Ecto neural progenitor cell (in vitro differentiated cells): ENCODE data around the gene RAD51B.

Experiments
- DNase-seq: peaks from one replicate; pipeline ENCODE4 v3.0.0-alpha.2; 2018; ENCODE audit warnings: low spot score

The RAD51B gene

DNA sequence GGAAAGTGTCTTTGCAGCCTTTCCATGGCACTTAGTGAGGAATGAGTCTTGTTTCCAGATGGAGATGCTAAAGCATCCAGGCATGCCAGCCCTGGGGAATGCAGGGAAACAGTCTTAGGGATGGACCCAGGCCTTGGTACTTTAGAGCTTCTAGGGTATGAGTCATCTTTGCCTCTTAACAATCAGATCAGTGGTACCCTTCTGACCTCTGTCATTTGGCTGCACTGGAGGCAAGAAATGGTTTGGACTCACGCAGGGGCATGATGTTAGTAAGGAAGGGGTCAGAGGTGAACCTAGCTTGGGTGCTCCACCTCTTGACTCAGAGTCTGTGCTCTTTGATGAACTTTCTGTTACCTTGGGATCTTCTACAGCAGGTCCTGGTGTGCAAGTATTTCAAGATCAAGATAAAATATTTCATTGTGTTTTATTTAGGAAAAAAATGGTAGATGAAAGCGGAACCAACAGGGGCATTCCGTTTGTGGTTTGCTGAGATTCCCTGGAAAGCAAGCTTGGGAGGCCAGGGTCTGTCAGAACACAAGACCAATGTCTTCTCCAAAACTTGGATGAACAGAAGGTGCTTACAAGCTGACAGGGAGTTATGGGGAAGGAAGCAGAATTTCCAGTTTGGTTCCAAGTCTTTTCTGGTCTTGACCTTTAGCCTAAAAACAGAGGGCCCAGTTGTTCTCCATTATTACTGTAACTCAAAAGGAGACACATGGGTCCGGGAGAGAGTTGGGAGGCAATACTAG lies 757.1 kb downstream of the RAD51B start:
- no peak for DNase-seq

DNA sequence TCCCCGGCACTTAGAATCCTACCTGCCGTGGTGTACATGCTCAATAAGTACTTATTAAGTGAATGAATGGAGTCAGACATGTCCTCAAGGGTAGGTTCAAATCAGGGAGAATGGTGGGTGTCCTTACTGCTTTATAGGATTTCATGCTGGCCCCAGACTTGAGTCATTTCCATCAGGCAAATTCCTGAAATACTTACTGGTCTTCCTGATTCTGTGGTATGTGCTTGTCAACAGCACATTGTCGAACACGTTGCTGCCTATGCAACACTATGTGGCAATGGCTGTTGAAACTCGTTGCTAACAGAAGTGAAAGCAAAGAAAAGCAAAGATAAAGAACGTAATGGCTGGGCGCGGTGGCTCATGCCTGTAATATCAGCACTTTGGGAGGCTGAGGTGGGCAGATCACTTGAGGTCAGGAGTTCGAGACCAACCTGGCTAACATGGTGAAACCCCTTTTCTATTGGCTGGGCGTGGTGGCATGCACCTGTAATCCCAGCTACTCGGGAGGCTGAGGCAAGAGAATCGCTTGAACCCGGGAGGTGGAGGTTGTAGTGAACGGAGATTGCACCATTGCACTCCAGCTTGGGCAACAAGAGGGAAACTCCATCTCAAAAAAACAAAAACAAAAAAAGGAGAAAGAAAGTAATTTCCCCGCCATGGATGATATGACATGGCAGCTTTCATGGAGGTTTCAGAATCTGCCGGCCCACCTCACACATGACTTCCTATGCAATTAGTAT lies 758.4 kb downstream of the RAD51B start:
- DNase-seq: no peak

GRCh38 chr14:68578597-68578996 lies 759.0 kb downstream of the RAD51B start:
- DNase-seq: no peak

GRCh38 chr14:68580096-68580645 lies 760.6 kb downstream of the RAD51B start:
- no peak for DNase-seq

DNA sequence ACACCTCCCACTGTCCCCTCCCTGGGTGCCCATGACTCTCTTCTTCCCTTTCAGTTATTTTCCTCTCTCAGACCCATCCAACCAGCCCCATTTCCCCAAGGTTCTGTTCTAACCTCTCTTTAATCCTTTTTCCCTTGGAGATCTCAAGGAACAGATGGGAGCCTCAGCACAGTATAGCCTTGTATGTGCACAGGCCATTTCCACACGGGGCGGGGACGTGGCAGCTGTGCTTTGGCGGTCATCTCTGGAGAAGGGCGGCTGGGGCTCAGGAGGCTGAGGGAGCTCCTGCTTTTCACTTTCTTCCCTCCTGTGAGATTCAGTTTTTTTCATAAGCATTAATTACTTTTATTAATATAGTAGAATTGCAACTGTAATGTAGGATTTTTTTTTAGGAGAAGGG lies 761.1 kb downstream of the RAD51B start:
- no peak for DNase-seq

DNA sequence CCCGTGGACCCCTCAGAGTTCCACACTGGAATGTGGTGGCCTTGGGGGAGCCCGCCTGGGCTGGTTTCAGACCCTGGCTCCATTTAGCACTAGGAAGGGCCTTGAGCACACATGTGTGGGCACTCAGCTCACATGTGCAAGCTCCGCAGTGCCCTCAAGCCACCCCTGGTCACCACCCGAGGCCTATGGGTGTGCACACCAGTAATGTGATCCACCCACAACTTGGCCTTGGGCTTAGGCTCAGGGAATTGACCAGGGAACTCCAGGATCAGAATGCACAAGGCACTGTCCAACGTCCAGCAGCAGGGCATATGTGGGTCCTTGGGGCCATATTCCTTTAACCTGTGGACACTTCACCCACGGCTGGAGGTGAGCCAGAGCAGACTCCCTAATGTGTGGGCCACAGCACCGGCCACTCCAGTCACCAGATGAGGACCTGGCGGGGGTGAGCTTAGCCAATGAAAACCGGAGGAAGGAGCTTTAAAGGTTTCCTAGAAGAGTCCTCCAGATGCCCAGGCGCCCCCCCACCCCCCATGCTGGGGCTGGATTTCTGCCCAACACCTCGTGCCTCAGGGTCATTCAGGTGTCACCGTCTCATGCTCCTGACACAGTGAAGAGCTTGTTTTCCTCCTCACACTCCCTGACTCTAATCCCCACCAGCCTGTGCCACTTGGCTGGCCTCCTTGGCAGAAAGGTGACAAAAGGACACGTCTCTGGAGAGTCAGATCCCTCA lies 764.1 kb downstream of the RAD51B start:
- no peak for DNase-seq

DNA sequence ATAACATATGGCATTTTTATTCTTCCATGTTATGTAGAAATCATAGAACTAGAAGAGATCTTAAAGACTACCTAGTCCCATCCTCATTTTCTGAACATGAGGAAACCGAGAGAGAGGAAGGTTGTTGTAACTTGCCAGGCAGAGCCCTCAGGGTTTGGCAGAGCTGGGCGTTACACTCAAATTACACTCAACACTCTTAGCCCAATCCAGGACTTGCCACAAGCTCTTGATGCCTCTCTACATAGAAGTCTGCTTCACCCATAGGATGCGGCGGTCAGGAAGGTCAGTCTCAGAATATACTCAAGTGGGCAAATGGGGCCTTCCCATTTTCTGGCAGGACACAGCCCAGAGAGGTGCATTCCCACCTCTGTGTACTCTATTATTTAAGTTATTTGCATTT lies 765.2 kb downstream of the RAD51B start:
- DNase-seq: no peak

DNA sequence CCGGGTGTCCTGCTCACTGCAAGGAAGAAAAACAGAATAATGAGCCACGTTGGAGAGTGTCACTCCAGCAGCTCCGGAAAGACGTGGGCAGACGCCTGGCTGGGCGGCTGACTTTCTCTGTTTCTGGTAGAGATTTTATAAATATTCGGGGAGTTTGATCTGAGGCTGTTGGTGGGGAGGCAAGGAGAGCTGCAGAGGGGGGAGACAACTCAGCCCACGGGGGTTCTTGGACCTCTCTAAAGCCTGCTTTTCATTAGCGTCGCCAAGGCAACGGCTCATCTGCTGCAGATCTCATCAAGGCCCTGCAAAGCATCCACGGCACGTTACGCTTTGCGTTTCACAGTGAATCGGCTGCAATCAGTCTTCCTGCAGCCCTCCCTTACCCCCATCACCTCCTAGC lies 766.1 kb downstream of the RAD51B start:
- no peak for DNase-seq

DNA sequence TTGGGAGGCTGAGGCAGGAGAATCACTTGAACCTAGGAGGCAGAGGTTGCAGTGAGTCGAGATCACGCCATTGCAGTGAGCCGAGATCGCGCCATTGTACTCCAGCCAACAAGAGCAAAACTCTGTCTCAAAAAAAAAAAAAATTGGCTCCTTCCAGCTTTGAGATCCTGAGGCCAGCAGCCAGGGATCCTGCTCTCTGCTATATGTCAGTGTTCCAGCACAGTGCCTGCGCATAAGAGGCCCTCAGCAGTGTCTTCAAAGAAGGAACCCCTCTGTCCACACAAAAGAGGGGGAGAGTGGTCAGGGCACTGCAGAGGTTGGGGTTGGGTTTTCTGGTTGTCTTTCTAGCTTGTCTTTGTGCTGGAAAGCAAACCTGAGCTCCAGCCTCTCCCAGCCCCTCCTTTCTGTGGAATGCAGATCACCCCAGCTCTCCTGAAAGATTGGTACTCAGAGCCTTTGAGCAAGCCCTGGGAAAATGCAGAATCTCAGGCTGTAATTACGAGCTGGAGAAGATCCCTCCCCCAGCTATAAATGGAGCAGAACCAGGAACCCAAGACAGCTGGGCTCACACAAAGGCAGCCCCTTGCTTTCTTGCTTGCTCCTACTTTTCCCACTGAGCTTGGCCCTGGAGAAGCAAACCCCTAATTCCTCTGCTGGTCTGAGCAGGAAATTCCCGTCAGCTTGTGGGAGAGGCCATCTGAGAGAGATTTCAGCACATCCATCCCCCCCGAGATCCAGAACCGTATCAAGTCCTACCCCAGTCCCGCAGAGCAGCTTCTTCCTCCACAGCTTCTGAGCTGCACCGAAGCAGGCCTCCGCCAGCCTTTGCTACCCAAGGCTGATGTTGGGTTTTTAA lies 767.5 kb downstream of the RAD51B start:
- DNase-seq: no peak

- DNase-seq: no peak
Measured at GRCh38 chr14:68587931-68588330, 768.4 kb downstream of the RAD51B start.

- DNase-seq: no peak
Measured at GRCh38 chr14:68589447-68590200, 770.0 kb downstream of the RAD51B start.

DNA sequence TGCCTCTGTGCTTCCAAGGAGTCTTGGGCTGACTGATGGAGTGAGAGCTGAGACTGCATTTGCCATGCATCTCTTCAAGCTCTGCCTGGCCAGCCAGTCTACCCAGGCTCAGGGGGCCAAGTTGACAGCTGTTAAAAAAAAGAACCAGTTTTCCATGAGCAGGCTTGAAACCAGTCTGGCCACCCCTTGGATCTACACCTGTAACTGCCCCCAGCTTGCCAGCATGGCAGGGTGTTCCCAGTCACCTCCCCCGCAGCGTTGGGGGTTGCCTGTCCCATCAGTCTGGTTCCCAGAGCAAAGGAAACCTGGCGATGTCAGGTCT lies 770.6 kb downstream of the RAD51B start:
- DNase-seq: no peak

GRCh38 chr14:68591786-68592185 lies 772.2 kb downstream of the RAD51B start:
- DNase-seq: no peak

DNA sequence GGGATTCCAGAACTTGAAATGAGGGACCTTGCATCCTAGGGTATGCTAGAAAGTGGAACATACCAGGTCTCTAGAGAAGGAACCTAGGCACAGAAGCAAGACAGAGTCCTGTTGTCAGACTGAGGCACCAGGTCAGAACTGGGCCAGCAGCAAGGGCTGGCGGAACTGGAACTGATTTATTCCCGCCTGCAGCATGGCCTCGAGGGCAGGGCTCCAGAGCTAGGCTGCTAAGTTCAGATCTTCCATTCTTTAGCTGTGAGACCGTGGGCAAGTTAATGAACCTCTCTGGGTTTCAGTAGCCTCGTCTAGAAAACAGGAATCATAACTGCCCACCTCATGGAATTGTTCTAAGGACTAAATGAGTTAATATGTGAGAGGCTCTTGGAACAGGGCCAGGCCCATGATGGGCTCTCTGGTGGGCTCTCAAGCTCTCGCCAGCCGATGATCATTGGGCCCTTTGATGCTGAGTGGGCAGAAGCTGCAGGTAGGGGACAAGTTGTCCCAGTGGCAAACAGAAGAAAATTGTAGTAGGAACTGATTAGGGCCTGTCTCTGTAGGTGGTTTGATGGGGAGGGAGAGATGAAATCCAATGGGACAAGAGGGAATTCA lies 773.5 kb downstream of the RAD51B start:
- no peak for DNase-seq

DNA sequence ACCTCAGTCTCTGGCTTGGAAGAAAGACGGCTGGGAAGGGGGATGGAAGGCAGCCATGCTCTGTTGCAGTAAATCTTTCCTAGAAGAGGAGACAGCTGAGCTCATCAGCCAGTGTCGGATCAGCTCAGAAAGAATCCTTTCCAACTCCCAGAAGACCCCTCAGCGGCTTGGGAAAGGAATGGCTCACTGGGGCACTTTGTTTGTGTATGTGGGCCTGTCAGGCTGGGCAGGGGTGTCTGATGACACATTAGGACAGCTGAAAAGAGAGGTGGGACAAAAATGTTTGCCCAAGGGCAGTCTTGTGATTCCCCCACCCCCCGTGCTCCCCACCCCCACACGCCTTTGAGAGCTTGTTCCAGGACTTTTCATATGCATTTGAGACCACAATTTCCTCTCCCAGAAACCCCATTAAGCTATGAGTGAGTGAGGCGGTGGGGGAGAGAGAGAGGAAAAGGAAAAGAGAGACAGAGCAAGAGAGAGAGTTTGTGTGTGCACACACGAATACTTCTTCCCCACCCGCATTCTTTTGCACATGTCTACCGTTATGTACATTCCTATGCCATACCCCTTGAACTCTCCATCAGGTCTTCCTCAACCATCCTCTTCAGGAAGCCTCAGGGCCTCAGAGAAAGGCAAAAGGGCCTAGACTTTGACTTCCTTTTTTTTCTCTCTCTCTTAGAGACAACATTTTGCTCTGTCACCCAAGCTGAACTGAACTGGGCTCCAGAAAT lies 774.4 kb downstream of the RAD51B start:
- no peak for DNase-seq

DNA sequence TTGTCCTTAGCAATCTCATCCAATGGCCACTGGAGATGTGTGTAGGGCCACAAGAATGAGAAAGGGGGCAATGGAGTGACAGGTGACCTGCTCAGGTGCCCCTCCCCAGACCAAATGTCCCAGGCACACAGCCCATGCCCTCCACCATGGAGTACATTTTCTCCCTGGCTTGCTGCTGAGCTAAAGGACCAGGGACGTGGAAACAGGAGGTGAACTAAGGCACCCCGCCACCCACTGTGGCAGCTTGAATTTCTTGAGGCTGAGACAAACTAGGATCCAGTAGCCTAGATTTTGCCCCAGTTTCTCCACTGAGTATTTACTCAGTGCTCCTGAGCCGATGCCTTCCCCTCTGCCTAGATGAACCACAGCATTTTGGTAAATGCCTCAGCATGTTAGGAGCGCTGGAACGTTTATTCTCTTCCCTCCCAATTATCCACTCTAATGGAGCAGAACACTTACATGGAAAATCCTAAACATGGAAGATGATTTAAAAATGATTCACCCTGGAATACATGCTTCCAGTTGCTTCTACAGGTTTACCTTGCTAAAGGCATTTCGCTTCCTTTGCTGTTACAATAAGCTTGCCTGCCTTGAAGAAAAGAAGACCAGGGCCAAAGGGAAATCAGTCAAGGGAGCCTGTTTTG lies 775.3 kb downstream of the RAD51B start:
- DNase-seq: no peak

DNA sequence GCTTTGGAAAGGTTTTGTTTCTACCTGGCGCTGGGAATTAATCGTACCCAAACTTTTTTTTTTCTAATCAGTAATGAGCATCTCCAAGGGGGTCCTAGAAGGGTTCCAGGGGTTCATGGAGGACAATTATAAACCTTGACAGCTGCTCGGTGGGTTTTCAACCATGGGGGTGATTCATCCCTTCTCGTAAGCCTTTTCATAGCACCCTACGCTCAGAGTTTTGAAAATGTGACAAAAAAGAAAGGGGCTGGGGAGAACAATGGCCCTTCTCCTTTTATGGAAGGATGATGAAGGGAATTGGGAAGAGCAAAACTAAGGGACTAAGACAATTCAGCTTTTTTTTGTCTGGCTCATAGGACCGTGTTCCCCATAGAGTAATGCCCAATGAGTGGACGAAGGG lies 776.6 kb downstream of the RAD51B start:
- no peak for DNase-seq

- no peak for DNase-seq
Measured at GRCh38 chr14:68596701-68597100, 777.1 kb downstream of the RAD51B start.

GRCh38 chr14:68598089-68598488 lies 778.5 kb downstream of the RAD51B start:
- no peak for DNase-seq
